Astrocyte (in vitro differentiated cells and primary cell): ENCODE data around the gene OR4F6. TPM values are rescaled to one million over a fixed set of nuclear protein-coding genes. Genes with fewer than 3 reads are reported as not detected.

Experiments used
- DNase-seq: peaks from one replicate; pipeline ENCODE4 v3.0.0-alpha.2; 2010; ENCODE audit warnings: low read depth
- FAIRE-seq: peaks from 2 replicates; lab custom pipeline; 2011; peaks lifted over from hg19 to GRCh38; lab: Jason Lieb, UNC
- H2AFZ ChIP-seq: 2 replicates; pipeline ENCODE4 v1.6.0; 2012; ENCODE audit warnings: low read depth, low read length, inconsistent platforms
- H3K27ac ChIP-seq: 2 replicates; pipeline ENCODE4 v1.5.1; 2011; ENCODE audit warnings: low read depth, low read length, inconsistent platforms
- H3K27me3 ChIP-seq: 2 replicates; pipeline ENCODE4 v1.6.0; 2011; ENCODE audit warnings: low read length, inconsistent platforms; ENCODE audit not compliant: insufficient read depth
- H3K36me3 ChIP-seq: 2 replicates; pipeline ENCODE4 v1.5.1; 2011; ENCODE audit warnings: low read length, inconsistent platforms; ENCODE audit not compliant: insufficient read depth
- H3K4me1 ChIP-seq: 2 replicates; pipeline ENCODE4 v1.5.1; 2011; ENCODE audit warnings: low read length, inconsistent platforms; ENCODE audit not compliant: insufficient read depth
- H3K4me2 ChIP-seq: 2 replicates; pipeline ENCODE4 v1.6.0; 2012; ENCODE audit warnings: low read length, inconsistent platforms
- H3K4me3 ChIP-seq: 2 replicates; pipeline ENCODE4 v1.5.1; 2011; ENCODE audit warnings: low read depth, mild to moderate bottlenecking, low read length, inconsistent platforms; ENCODE audit not compliant: insufficient read depth
- H3K79me2 ChIP-seq: 2 replicates; pipeline ENCODE4 v1.6.0; 2012; ENCODE audit warnings: mild to moderate bottlenecking, low read length, inconsistent platforms; ENCODE audit not compliant: insufficient read depth
- H3K9ac ChIP-seq: 2 replicates; pipeline ENCODE4 v1.6.0; 2012; ENCODE audit warnings: mild to moderate bottlenecking, low read length, inconsistent platforms
- H3K9me3 ChIP-seq: 2 replicates; pipeline ENCODE4 v1.5.1; 2012; ENCODE audit warnings: low read depth, mild to moderate bottlenecking, low read length, inconsistent platforms; ENCODE audit not compliant: insufficient read depth
- H4K20me1 ChIP-seq: 2 replicates; pipeline ENCODE4 v1.6.0; 2012; ENCODE audit warnings: low read length, inconsistent platforms; ENCODE audit not compliant: insufficient read depth
- H3K27ac Mint-ChIP-seq: one replicate; pipeline ENCODE4 v1.8.0; 2021; ENCODE audit warnings: mild to moderate bottlenecking, mixed read lengths; ENCODE audit not compliant: unreplicated experiment
- H3K27me3 Mint-ChIP-seq: one replicate; pipeline ENCODE4 v1.8.0; 2021; ENCODE audit warnings: low read depth, mixed read lengths; ENCODE audit not compliant: unreplicated experiment
- H3K36me3 Mint-ChIP-seq: one replicate; pipeline ENCODE4 v1.8.0; 2021; ENCODE audit warnings: low read depth, mixed read lengths; ENCODE audit not compliant: unreplicated experiment
- H3K4me1 Mint-ChIP-seq: one replicate; pipeline ENCODE4 v1.8.0; 2021; ENCODE audit warnings: low read depth, mixed read lengths; ENCODE audit not compliant: unreplicated experiment
- H3K4me3 Mint-ChIP-seq: one replicate; pipeline ENCODE4 v1.8.0; 2021; ENCODE audit warnings: mild to moderate bottlenecking, moderate library complexity, mixed read lengths; ENCODE audit not compliant: unreplicated experiment
- H3K9me3 Mint-ChIP-seq: one replicate; pipeline ENCODE4 v1.8.0; 2021; ENCODE audit warnings: mild to moderate bottlenecking, mixed read lengths; ENCODE audit not compliant: unreplicated experiment
- CTCF ChIP-seq: IDR thresholded peaks from 2 replicates; pipeline ENCODE4 v1.5.1; 2011; ENCODE audit warnings: low read depth, mild to moderate bottlenecking, inconsistent platforms, low read length, moderate library complexity; ENCODE audit not compliant: insufficient read depth
- EZH2 ChIP-seq: IDR thresholded peaks from 2 replicates; pipeline ENCODE4 v1.6.1; 2012; ENCODE audit warnings: mild to moderate bottlenecking, low read length, inconsistent platforms; ENCODE audit not compliant: insufficient read depth
- total RNA-seq: library from RNA; stranded (reverse); gene quantifications from 2 replicates; pipeline ENCODE4 v1.2.1, GENCODE V29; 2021

OR4F6 gene
- total RNA-seq, 1 donor from 2014 or later: not detected

GRCh38 chr15:101801048-101801447 is 2.3 kb upstream of the OR4F6 start:
- H4K20me1 ChIP-seq: no peaks in the 10 kb centered on the region
- FAIRE-seq: no peak
- H3K27me3 ChIP-seq: peaks cover 2% of the 10 kb centered on the region
- no peaks in the 10 kb centered on the region for H3K36me3 ChIP-seq
- H3K4me2 ChIP-seq: no peak overlapping the region
- Mint-ChIP-seq H3K4me3 (no peak overlapping the region), H3K27me3 (peaks cover 2% of the 10 kb centered on the region), H3K9me3 (peaks cover 3% of the 10 kb centered on the region), H3K27ac (no peak overlapping the region), H3K4me1 (peaks cover 4% of the 10 kb centered on the region), H3K36me3 (no peaks in the 10 kb centered on the region)
- no peak overlapping the region for H3K27ac ChIP-seq
- H3K9me3 ChIP-seq: no peaks in the 10 kb centered on the region
- no peaks in the 10 kb centered on the region for H3K79me2 ChIP-seq
- no peak overlapping the region for H3K4me3 ChIP-seq
- TF ChIP-seq EZH2 (no peak), CTCF (no peak)
- H3K4me1 ChIP-seq: no peaks in the 10 kb centered on the region
- DNase-seq: no peak
- no peak overlapping the region for H3K9ac ChIP-seq
- H2AFZ ChIP-seq: no peak overlapping the region

DNA sequence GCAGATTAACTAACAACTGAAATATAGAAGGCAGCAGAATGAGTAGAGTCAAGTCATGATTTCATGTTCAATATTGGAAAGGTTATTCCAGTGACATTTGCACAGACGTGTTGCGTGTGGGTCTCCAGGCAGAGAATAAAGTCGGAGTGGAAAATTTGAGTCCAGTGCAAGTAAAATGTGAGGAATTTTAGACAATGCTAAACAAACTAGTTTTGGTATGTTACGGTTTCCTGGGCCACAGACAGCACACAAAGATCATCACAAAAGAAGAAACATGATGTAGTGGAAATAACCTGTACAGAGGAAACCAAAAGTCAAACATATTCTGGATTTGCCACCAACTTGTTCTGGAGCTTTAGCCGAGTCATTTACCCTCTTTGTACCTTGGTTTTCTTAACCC is 367 bp downstream of the OR4F6 start:
- DNase-seq (peak; percentile 18), FAIRE-seq (no peak)
- no peaks in the 10 kb centered on the region for H3K27me3 Mint-ChIP-seq

More for the DNA sequence above, 367 bp downstream of the OR4F6 start:
- Mint-ChIP-seq H3K4me3 (no peak overlapping the region), H3K4me1 (peaks cover 12% of the 10 kb centered on the region), H3K9me3 (peaks cover 3% of the 10 kb centered on the region), H3K36me3 (no peaks in the 10 kb centered on the region), H3K27ac (no peak overlapping the region)
- Histone ChIP-seq H3K27me3 (peaks cover under 1% of the 10 kb centered on the region), H3K9ac (no peak overlapping the region), H3K9me3 (no peaks in the 10 kb centered on the region), H3K27ac (no peak overlapping the region), H2AFZ (no peak overlapping the region), H4K20me1 (no peaks in the 10 kb centered on the region), H3K4me1 (peaks cover 10% of the 10 kb centered on the region), H3K36me3 (no peaks in the 10 kb centered on the region), H3K4me3 (no peak overlapping the region), H3K4me2 (no peak overlapping the region), H3K79me2 (no peaks in the 10 kb centered on the region)
- TF ChIP-seq EZH2 (no peak), CTCF (no peak)
